H1 (cell line): ENCODE data around the gene GUCY1A2.

Experiments used
- EGR1 ChIP-seq: IDR thresholded peaks from 2 replicates; pipeline ENCODE4 v1.6.1; 2011; ENCODE audit warnings: low read depth, low read length, borderline replicate concordance
- JUND ChIP-seq: IDR thresholded peaks from 2 replicates; pipeline ENCODE4 v1.6.1; 2011; ENCODE audit warnings: mild to moderate bottlenecking, improper control_type of control experiment, low read length
- POLR2A ChIP-seq, 2 experiments: IDR thresholded peaks; 1 replicate in 1 of 2; 2 replicates in 1 of 2; pipeline ENCODE4 v1.6.1; 2011; ENCODE audit warnings: low read depth in 2 of 2, low read length in 2 of 2, mild to moderate bottlenecking in 2 of 2; ENCODE audit errors: control extremely low read depth in 1 of 2
- POLR2AphosphoS5 ChIP-seq: IDR thresholded peaks from 2 replicates; pipeline ENCODE4 v1.6.1; 2011; ENCODE audit warnings: low read depth, low read length
- SRF ChIP-seq: IDR thresholded peaks from 2 replicates; pipeline ENCODE4 v1.6.1; 2011; ENCODE audit warnings: mild to moderate bottlenecking, low read depth, low read length, moderate library complexity
- TEAD4 ChIP-seq: IDR thresholded peaks from 2 replicates; pipeline ENCODE4 v1.6.1; 2012; ENCODE audit warnings: low read depth, low read length, inconsistent platforms, mixed read lengths
- TF ChIP-seq, protein P1 (sequence below): IDR thresholded peaks from 2 replicates; pipeline ENCODE4 v1.6.1; 2012; ENCODE audit warnings: inconsistent platforms
- TF ChIP-seq, protein P2 (sequence below), 3 experiments: IDR thresholded peaks; 1 replicate in 2 of 3; 2 replicates in 1 of 3; pipeline versions ENCODE4 v1.5.1 to v1.6.1; 2011; ENCODE audit warnings: low read length in 3 of 3, mild to moderate bottlenecking in 3 of 3, inconsistent platforms in 2 of 3, low read depth in 1 of 3, moderate library complexity in 1 of 3; ENCODE audit not compliant: insufficient read depth in 1 of 3; ENCODE audit errors: control extremely low read depth in 1 of 3
- TF ChIP-seq, protein P3 (sequence below): IDR thresholded peaks from 2 replicates; pipeline ENCODE4 v1.6.1; 2011; ENCODE audit warnings: low read depth, mild to moderate bottlenecking, low read length; ENCODE audit not compliant: insufficient read depth

DNA sequence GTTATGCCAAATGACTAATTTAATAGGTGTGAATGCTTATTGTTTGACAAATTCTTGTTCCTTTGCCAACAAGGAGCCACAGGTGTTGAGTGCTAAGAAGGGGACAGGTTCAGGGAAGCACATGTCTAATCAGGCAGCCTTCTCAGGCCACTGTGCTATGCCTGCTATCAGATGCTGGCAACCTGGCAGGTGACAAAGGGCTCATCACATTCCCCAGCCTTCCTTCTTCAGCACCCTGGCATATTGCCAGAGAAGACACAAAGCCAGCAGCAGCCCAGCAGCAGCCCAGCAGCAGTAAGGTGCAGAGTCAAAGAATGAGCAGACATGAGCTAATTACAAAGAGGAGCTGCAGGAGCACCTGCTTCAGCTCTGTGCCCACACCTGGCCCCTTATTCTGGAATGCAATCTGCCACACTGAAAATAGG lies 68.2 kb downstream of the GUCY1A2 start:
- TF ChIP-seq TEAD4 (no peak), JUND (no peak), SRF (no peak), POLR2A (IDR thresholded peaks at IDR 0.05; ENCODE audit: control extremely low read depth in 1 of 2, low read depth in 2 of 2, low read length in 2 of 2) (no peak), EGR1 (no peak), POLR2AphosphoS5 (no peak)
- TF ChIP-seq, protein P1, sequence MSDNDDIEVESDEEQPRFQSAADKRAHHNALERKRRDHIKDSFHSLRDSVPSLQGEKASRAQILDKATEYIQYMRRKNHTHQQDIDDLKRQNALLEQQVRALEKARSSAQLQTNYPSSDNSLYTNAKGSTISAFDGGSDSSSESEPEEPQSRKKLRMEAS: no peak
- TF ChIP-seq, protein P2, sequence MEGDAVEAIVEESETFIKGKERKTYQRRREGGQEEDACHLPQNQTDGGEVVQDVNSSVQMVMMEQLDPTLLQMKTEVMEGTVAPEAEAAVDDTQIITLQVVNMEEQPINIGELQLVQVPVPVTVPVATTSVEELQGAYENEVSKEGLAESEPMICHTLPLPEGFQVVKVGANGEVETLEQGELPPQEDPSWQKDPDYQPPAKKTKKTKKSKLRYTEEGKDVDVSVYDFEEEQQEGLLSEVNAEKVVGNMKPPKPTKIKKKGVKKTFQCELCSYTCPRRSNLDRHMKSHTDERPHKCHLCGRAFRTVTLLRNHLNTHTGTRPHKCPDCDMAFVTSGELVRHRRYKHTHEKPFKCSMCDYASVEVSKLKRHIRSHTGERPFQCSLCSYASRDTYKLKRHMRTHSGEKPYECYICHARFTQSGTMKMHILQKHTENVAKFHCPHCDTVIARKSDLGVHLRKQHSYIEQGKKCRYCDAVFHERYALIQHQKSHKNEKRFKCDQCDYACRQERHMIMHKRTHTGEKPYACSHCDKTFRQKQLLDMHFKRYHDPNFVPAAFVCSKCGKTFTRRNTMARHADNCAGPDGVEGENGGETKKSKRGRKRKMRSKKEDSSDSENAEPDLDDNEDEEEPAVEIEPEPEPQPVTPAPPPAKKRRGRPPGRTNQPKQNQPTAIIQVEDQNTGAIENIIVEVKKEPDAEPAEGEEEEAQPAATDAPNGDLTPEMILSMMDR (IDR thresholded peaks at IDR 0.05; ENCODE audit: control extremely low read depth in 1 of 3, insufficient read depth in 1 of 3, low read depth in 1 of 3, low read length in 3 of 3): no peak
- TF ChIP-seq, protein P3, sequence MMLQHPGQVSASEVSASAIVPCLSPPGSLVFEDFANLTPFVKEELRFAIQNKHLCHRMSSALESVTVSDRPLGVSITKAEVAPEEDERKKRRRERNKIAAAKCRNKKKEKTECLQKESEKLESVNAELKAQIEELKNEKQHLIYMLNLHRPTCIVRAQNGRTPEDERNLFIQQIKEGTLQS: no peak
